ENCODE measurements around the gene ZNF837.

GRCh38 chr19:58338825-58339558 lies 41.8 kb downstream of the ZNF837 start:
- no peak for TF ChIP-seq CTCF (IDR thresholded peaks at IDR 0.05)
- TF ChIP-seq POLR2A (IDR thresholded peaks at IDR 0.05) = no peak
- TF ChIP-seq POLR2AphosphoS5 (IDR thresholded peaks at IDR 0.05; ENCODE audit: insufficient read depth in 1 of 2, low read depth in 1 of 2) = no peak
